Epithelial cell of esophagus (primary cell): ENCODE data around the gene ELL.
A peak's percentile ranks its signal among the peaks of the same experiment; 100 is the strongest.
"Not testable (repeated sequence)": the region's sequence is repeated elsewhere in the genome, so short reads cannot be mapped to it uniquely, and the experiment has no call there.

Experiments used
- DNase-seq: peaks from one replicate; pipeline ENCODE4 v3.0.0; 2010; ENCODE audit warnings: low read depth
- H3K4me3 ChIP-seq: 2 replicates; pipeline ENCODE4 v1.5.1; 2011; ENCODE audit warnings: mild to moderate bottlenecking, low read length, control low read depth
- TF ChIP-seq, protein P1 (sequence below): IDR thresholded peaks from 2 replicates; pipeline ENCODE4 v1.5.1; 2011; ENCODE audit warnings: low read depth, mild to moderate bottlenecking, low read length, control low read depth, inconsistent platforms; ENCODE audit not compliant: insufficient read depth; ENCODE audit errors: missing control alignments

The ELL gene

DNA sequence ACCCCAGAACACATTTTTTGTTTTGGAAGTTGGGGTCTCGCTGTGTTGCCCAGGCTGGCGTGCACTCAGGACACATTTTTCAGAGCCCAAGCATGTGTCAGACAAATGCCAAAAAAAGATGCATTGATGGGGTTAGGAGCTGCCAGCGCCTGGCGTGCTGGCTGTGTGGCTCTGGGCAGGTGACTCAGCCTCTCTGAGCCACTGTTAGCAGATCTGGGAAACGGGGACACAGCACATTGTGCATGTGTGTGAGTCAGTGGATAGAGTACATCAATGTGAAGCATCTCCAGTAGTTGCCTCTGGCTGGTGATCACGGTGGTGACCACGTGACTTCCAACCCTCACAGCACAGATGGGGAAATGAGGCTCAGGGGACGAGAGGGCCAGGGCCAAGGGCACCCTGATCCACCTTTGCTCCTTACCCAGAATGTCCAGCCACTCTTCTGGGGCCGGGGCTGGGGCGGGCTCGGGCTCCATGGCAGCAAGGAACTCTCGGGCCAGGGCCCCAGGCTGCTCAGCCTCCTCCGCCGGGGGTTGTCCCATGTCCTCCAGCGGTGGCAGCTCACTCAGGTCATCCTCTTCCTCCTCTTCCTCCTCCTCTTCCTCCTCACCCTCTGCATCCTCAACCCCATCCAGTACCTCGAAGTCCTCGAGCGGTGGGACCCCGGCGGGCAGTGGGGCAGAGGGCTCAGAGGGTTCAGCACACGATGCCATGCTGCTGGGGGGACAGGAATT, 19.6 kb upstream of the ELL start:
- H3K4me3 ChIP-seq, result no peak overlapping the region
- TF ChIP-seq, protein P1, sequence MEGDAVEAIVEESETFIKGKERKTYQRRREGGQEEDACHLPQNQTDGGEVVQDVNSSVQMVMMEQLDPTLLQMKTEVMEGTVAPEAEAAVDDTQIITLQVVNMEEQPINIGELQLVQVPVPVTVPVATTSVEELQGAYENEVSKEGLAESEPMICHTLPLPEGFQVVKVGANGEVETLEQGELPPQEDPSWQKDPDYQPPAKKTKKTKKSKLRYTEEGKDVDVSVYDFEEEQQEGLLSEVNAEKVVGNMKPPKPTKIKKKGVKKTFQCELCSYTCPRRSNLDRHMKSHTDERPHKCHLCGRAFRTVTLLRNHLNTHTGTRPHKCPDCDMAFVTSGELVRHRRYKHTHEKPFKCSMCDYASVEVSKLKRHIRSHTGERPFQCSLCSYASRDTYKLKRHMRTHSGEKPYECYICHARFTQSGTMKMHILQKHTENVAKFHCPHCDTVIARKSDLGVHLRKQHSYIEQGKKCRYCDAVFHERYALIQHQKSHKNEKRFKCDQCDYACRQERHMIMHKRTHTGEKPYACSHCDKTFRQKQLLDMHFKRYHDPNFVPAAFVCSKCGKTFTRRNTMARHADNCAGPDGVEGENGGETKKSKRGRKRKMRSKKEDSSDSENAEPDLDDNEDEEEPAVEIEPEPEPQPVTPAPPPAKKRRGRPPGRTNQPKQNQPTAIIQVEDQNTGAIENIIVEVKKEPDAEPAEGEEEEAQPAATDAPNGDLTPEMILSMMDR, result no peak
- peak; percentile 40 for DNase-seq

GRCh38 chr19:18540200-18540599, 18.3 kb upstream of the ELL start:
- DNase-seq, H3K4me3 ChIP-seq: not testable (repeated sequence)

GRCh38 chr19:18539372-18539771, 17.5 kb upstream of the ELL start:
- no peak for DNase-seq
- TF ChIP-seq, protein P1, result no peak
- H3K4me3 ChIP-seq, result no peak overlapping the region

DNA sequence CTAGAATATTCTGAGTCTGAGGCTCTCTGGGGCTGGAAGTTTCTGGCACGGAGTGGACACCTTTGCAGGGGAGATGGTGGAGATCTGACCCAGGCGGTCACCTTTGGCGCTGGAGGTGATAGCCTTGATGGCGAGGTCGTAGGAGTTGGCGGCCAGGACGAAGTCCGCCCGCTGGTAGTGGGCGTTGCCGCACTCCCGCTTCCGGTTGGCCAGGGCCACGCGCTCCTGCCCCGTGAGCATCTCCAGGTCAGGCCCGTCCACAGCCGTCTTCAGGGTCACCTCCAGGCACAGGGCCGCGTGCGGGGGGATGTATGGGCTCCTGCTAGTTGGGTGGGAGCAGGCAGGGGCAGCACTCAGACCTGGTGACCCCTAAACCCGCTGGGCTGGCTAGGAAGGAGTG, 16.2 kb upstream of the ELL start:
- no peak overlapping the region for H3K4me3 ChIP-seq
- no peak for DNase-seq
- TF ChIP-seq, protein P1, result no peak

GRCh38 chr19:18537431-18537830, 15.6 kb upstream of the ELL start:
- no peak overlapping the region for H3K4me3 ChIP-seq
- no peak for DNase-seq
- TF ChIP-seq, protein P1, result no peak

GRCh38 chr19:18536475-18536874, 14.6 kb upstream of the ELL start:
- no peak overlapping the region for H3K4me3 ChIP-seq
- TF ChIP-seq, protein P1, result no peak
- no peak for DNase-seq

DNA sequence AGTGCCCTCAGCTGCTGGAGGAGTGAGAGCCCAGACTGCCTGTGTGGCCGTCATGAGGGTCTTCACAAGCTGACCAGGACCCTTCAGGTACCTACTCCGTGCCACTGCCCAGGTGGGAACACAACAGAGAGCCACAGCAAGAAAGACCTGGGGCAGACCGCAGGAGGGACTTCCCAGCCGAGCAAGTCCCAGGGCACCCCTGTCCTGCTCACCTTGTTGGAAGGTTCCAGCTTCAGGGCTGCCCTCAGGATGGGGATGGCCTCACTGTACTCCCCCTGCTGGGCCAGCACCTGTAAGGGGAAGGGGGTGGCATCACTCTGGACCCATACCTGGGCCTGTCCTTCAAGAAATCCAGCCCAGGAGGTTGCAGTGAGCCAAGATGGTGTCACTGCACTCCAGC, 11.2 kb upstream of the ELL start:
- TF ChIP-seq, protein P1, result no peak
- no peak overlapping the region for H3K4me3 ChIP-seq
- no peak for DNase-seq
